ENCODE results near the gene ANAPC15.

DNA sequence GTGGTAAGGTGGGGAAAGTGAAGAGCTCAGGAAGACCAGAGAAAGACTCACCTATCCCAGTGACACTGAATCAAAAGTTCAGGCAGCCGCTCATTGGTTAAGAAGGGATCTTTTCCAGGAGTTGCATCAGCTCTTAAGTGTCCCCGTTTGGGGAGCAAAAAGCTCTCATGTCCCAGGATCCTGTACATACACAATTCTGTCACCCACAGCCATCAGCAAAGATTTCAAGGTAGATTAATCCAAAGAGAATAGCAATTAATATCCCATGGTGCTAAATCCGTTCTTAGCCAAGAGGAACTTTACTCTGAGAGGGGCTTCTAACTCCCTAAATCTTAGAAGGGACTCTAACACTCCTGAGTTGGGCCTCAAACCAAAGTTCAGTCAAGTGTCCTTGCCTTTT, 42.3 kb upstream of the ANAPC15 start:
- TF ChIP-seq POLR2A (IDR thresholded peaks at IDR 0.05): no peak
- TF ChIP-seq, protein P1, sequence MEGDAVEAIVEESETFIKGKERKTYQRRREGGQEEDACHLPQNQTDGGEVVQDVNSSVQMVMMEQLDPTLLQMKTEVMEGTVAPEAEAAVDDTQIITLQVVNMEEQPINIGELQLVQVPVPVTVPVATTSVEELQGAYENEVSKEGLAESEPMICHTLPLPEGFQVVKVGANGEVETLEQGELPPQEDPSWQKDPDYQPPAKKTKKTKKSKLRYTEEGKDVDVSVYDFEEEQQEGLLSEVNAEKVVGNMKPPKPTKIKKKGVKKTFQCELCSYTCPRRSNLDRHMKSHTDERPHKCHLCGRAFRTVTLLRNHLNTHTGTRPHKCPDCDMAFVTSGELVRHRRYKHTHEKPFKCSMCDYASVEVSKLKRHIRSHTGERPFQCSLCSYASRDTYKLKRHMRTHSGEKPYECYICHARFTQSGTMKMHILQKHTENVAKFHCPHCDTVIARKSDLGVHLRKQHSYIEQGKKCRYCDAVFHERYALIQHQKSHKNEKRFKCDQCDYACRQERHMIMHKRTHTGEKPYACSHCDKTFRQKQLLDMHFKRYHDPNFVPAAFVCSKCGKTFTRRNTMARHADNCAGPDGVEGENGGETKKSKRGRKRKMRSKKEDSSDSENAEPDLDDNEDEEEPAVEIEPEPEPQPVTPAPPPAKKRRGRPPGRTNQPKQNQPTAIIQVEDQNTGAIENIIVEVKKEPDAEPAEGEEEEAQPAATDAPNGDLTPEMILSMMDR (IDR thresholded peaks at IDR 0.05): no peak
